H1 (cell line): ENCODE measurements around the gene INHA. TPM values are rescaled to one million over a fixed set of nuclear protein-coding genes. Genes with fewer than 3 reads are reported as not detected.
A peak's percentile ranks its signal among the peaks of the same experiment; 100 is the strongest.

Experiments used
- BRCA1 ChIP-seq: IDR thresholded peaks from 2 replicates; pipeline ENCODE4 v1.6.1; 2012; ENCODE audit warnings: low read depth, low read length, improper control_type of control experiment
- FOSL1 ChIP-seq: IDR thresholded peaks from 2 replicates; pipeline ENCODE4 v1.6.1; 2011; ENCODE audit warnings: mild to moderate bottlenecking, low read depth, low read length, moderate library complexity; ENCODE audit not compliant: insufficient read depth
- GTF2F1 ChIP-seq: IDR thresholded peaks from 2 replicates; pipeline ENCODE4 v1.6.1; 2012; ENCODE audit warnings: low read depth, low read length, improper control_type of control experiment, borderline replicate concordance
- POLR2AphosphoS5 ChIP-seq: IDR thresholded peaks from 2 replicates; pipeline ENCODE4 v1.6.1; 2011; ENCODE audit warnings: low read depth, low read length
- RBBP5 ChIP-seq: IDR thresholded peaks from 2 replicates; pipeline ENCODE4 v1.7.1; 2012; ENCODE audit warnings: low read depth, mild to moderate bottlenecking, inconsistent platforms, low read length, moderate library complexity, borderline replicate concordance
- SIN3A ChIP-seq, 2 experiments: IDR thresholded peaks in 1 of 2; conservative IDR thresholded peaks in 1 of 2; 2 replicates each; pipeline ENCODE4 v1.6.1; 2011 to 2012; ENCODE audit warnings: low read length in 2 of 2, improper control_type of control experiment in 1 of 2, low read depth in 1 of 2, mild to moderate bottlenecking in 1 of 2
- SP1 ChIP-seq: IDR thresholded peaks from 2 replicates; pipeline ENCODE4 v1.6.1; 2011; ENCODE audit warnings: low read depth, low read length
- polyA plus RNA-seq, 7 experiments: library from polyadenylated mRNA; depleted of rRNA in 3 of 7; stranded (reverse) in 5 of 7; unstranded in 2 of 7; fragments of >200 nt in 5 of 7; fragments of 200-250 nt in 2 of 7; gene quantifications; 1 replicate in 5 of 7; 2 replicates in 1 of 7; 4 replicates in 1 of 7; pipeline versions ENCODE4 v1.2.1 to v1.2.3, GENCODE V29; 2011 to 2013; ENCODE audit warnings: missing spikeins in 2 of 7, mixed read lengths in 2 of 7
- total RNA-seq: library from RNA; stranded (reverse); fragmentation: NEBNext Ultra II Directional; extraction: Animal tissue kit (Norgen Biotek cat#: 25700); gene quantifications from 2 replicates; pipeline ENCODE4 v1.2.1, GENCODE V29; 2021
- TF ChIP-seq, protein P1 (sequence below): IDR thresholded peaks from 2 replicates; pipeline ENCODE4 v1.6.1; 2012; ENCODE audit warnings: inconsistent platforms

INHA gene
- total and polyA plus RNA-seq, 2 of the 8 experiments (the other 6 are each of a cell fraction or from before 2014, with no cell fraction given), result 0.65 to 2.7 TPM

GRCh38 chr2:219571311-219572236 lies 536 bp upstream of the INHA start, which contains the start of gene OBSL1 (continued):
- TF ChIP-seq RBBP5, result peak; percentile 72
- no peak for TF ChIP-seq FOSL1
- 0 out of 4 replicates have a peak, but pooled peaks of 1 of the 2 experiments have one; percentile 22 for TF ChIP-seq SIN3A (conservative IDR thresholded peaks at IDR 0.05 in 1 of 2, IDR thresholded peaks at IDR 0.05 in 1 of 2; ENCODE audit: low read depth in 1 of 2, low read length in 2 of 2)
- no peak for TF ChIP-seq GTF2F1
- TF ChIP-seq SP1, result 0 out of 2 replicates have a peak, but pooled peaks have one; percentile 18
- TF ChIP-seq BRCA1, result no peak
- TF ChIP-seq POLR2AphosphoS5, result peak; percentile 22; the same call in 1 of the 2 replicates
- TF ChIP-seq, protein P1, sequence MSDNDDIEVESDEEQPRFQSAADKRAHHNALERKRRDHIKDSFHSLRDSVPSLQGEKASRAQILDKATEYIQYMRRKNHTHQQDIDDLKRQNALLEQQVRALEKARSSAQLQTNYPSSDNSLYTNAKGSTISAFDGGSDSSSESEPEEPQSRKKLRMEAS, result peak; percentile 20; the same call in 1 of the 2 replicates
